Suprapubic skin (tissue), 4 donors: ENCODE results near the gene HTD2. TPM values are rescaled to one million over a fixed set of nuclear protein-coding genes. Genes with fewer than 3 reads are reported as not detected.

Source experiments
- DNase-seq, 2 donors: peaks; one replicate each; pipeline ENCODE4 v3.0.0-alpha.2; 2019; ENCODE audit warnings: low spot score in 2 of 2
- H3K27ac ChIP-seq: fragments of 200-600 bp; sonication (generic); one replicate; pipeline ENCODE4 v1.5.1; 2019
- H3K27me3 ChIP-seq: fragments of 200-600 bp; sonication (generic); one replicate; pipeline ENCODE4 v1.5.1; 2019
- H3K36me3 ChIP-seq: fragments of 200-600 bp; sonication (generic); one replicate; pipeline ENCODE4 v1.5.1; 2019
- H3K4me1 ChIP-seq: fragments of 200-600 bp; sonication (generic); one replicate; pipeline ENCODE4 v1.5.1; 2019
- H3K4me3 ChIP-seq: fragments of 200-600 bp; sonication (generic); one replicate; pipeline ENCODE4 v1.5.1; 2019; ENCODE audit warnings: mild to moderate bottlenecking
- H3K9me3 ChIP-seq: fragments of 200-600 bp; sonication (generic); one replicate; pipeline ENCODE4 v1.5.1; 2019
- CTCF ChIP-seq, 2 donors: fragments of 200-600 bp in 1 of 2; fragments of 450-650 bp in 1 of 2; sonication (generic) in 1 of 2; IDR thresholded peaks; one replicate each; pipeline ENCODE4 v1.5.1; 2016 to 2019; ENCODE audit warnings: antibody characterized with exemption in 2 of 2, mild to moderate bottlenecking in 1 of 2, moderate library complexity in 1 of 2
- EP300 ChIP-seq: sonication (generic); formaldehyde crosslinking; IDR thresholded peaks from one replicate; pipeline ENCODE4 v1.6.1; 2017; ENCODE audit warnings: antibody characterized with exemption
- POLR2A ChIP-seq, 2 donors: fragments of 450-650 bp; IDR thresholded peaks; one replicate each; pipeline ENCODE4 v1.6.1; 2017; ENCODE audit warnings: antibody characterized with exemption in 2 of 2, mild to moderate bottlenecking in 2 of 2, moderate library complexity in 2 of 2
- POLR2AphosphoS5 ChIP-seq, 3 donors: sonication (generic); formaldehyde crosslinking; IDR thresholded peaks; one replicate each; pipeline ENCODE4 v1.6.1; 2017; ENCODE audit warnings: antibody characterized with exemption in 3 of 3
- WGBS: methylation state at CpG from one replicate; pipeline ENCODE4 v1.1.5; 2018; 5-methylcytosine and 5-hydroxymethylcytosine counted together
- total RNA-seq, 4 donors: library from RNA; depleted of rRNA; stranded (reverse); fragments of >200 nt; gene quantifications; one replicate each; pipeline ENCODE4 v1.1.0, GENCODE V29; 2016

The HTD2 gene
- total RNA-seq, 4 donors from 2014 or later: 10.9 to 14.4 (median 12.8) TPM

- H3K4me3 ChIP-seq: no peak overlapping the region
- no peaks in the 10 kb centered on the region for H3K36me3 ChIP-seq
- no peaks in the 10 kb centered on the region for H3K27me3 ChIP-seq
- peak overlapping the region; percentile 5 for H3K27ac ChIP-seq
- WGBS: 88% methylated on average over 2 of the region's 2 CpGs
- TF ChIP-seq EP300 (no peak), POLR2A (IDR thresholded peaks at IDR 0.05) (no peak), CTCF (IDR thresholded peaks at IDR 0.05) (no peak), POLR2AphosphoS5 (IDR thresholded peaks at IDR 0.05) (no peak)
- H3K4me1 ChIP-seq: peaks cover 33% of the 10 kb centered on the region
- H3K9me3 ChIP-seq: no peaks in the 10 kb centered on the region
- DNase-seq: no peak
Observed at GRCh38 chr3:58350627-58351013, 44.3 kb downstream of the HTD2 start.

DNA sequence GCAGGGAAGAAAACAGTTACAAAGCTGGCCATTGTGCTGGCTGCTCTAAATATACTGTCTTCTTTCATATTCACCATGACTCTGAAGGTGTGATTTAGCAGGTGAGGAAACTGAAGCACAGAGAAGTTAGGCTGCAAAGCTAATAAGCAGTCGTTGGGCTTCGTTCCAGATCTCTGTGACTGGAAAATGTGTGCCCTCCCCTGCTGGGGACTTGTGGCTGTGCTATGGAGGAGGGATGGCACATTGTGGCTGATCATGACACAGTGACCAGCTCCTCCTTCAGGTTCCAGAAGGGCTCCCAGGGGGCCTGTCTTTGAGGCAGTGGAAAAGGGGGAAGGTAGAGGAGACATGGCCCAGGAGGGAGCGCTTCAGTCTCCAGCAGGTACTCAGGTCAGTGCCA, 45.6 kb downstream of the HTD2 start:
- 89% methylated on average over 3 of the region's 3 CpGs for WGBS

DNA sequence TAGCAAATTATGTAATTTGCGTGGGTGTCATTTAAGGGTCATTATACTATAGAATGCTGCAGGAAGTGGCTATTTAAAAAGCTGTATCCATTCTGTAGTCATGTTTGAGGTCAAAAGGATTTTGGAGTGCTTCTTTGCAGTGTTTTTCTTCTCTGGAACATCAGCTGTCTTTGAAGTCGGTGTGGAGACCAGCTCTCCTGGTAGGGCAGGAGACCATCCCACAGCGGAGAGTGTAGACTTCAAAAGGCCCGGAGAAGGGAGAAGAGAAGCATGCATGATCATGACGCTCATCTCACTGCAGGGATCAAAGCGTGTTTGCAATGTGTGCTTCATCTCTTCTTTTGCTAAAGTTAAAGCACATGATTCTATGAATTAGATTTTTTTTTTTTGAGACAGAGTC, 46.3 kb downstream of the HTD2 start:
- TF ChIP-seq CTCF (IDR thresholded peaks at IDR 0.05): no peak
- TF ChIP-seq POLR2A (IDR thresholded peaks at IDR 0.05): no peak
- TF ChIP-seq EP300: no peak
- TF ChIP-seq POLR2AphosphoS5 (IDR thresholded peaks at IDR 0.05): no peak
- DNase-seq: no peak
- H3K27me3 ChIP-seq: no peaks in the 10 kb centered on the region
- H3K9me3 ChIP-seq: no peaks in the 10 kb centered on the region
- 76% methylated on average over 6 of the region's 6 CpGs for WGBS
- H3K4me1 ChIP-seq: peaks cover 33% of the 10 kb centered on the region
- H3K27ac ChIP-seq: no peak overlapping the region
- H3K4me3 ChIP-seq: no peak overlapping the region
- H3K36me3 ChIP-seq: no peaks in the 10 kb centered on the region

More for the DNA sequence above, 45.6 kb downstream of the HTD2 start:
- Histone ChIP-seq H3K36me3 (no peaks in the 10 kb centered on the region), H3K27me3 (no peaks in the 10 kb centered on the region), H3K4me3 (no peak overlapping the region), H3K27ac (no peak overlapping the region), H3K4me1 (peaks cover 33% of the 10 kb centered on the region), H3K9me3 (no peaks in the 10 kb centered on the region)
- TF ChIP-seq POLR2A (IDR thresholded peaks at IDR 0.05): no peak
- TF ChIP-seq POLR2AphosphoS5 (IDR thresholded peaks at IDR 0.05): no peak
- no peak for TF ChIP-seq EP300
- no peak for TF ChIP-seq CTCF (IDR thresholded peaks at IDR 0.05)
- DNase-seq: no peak

DNA sequence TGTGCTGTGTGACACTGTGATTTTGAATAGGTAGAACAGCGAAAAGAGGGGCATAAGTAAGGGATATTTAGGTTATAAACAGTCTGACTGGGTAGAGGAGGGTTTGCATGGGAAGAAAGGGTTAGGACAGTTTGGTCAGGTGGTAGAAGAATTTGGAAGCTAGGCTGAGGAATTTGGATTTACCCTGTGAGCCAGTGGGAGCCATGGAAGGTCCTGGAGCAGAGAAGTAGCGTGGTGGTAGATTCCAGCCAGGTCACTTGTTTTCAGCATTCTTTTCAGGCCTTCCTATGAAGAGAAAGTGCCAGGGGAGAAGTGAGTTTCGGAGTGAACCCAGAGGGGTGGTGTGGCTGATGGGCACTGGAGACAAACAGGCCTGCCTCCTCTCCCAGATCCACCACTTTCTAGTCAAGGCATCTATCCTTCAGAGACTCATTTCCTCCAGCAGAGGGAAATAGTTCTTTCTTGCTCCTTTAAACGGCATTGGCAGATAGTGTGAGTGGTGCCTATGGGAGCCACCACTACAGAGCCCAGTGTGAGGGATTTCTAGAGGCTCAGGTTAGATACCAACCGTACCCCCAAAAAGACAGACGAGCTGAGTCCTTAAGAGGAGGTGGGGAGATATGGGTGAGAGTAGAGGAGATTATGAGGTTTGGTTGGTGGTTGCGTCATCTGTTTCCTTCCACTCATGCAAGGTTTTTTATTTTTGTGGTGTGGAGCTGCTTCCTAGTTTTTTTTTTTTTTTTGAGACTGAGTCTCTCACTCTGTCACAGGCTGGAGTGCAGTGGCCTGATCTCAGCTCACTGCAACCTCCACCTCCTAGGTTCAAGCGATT, 47.6 kb downstream of the HTD2 start:
- Histone ChIP-seq H3K4me3 (no peak overlapping the region), H3K27me3 (no peaks in the 10 kb centered on the region), H3K4me1 (peaks cover 30% of the 10 kb centered on the region), H3K27ac (no peak overlapping the region), H3K36me3 (no peaks in the 10 kb centered on the region), H3K9me3 (no peaks in the 10 kb centered on the region)
- DNase-seq: no peak
- WGBS: 85% methylated on average over 8 of the region's 8 CpGs
- TF ChIP-seq POLR2A (IDR thresholded peaks at IDR 0.05): no peak
- TF ChIP-seq POLR2AphosphoS5 (IDR thresholded peaks at IDR 0.05): no peak
- TF ChIP-seq EP300: no peak
- no peak for TF ChIP-seq CTCF (IDR thresholded peaks at IDR 0.05)

GRCh38 chr3:58355179-58355578, 48.9 kb downstream of the HTD2 start:
- DNase-seq: no peak

More at GRCh38 chr3:58355179-58355578, 48.9 kb downstream of the HTD2 start:
- no peaks in the 10 kb centered on the region for H3K36me3 ChIP-seq
- H3K4me1 ChIP-seq: peaks cover 23% of the 10 kb centered on the region
- no peak overlapping the region for H3K27ac ChIP-seq
- H3K9me3 ChIP-seq: no peaks in the 10 kb centered on the region
- no peak overlapping the region for H3K4me3 ChIP-seq
- 80% methylated on average over 8 of the region's 8 CpGs for WGBS
- no peaks in the 10 kb centered on the region for H3K27me3 ChIP-seq
- TF ChIP-seq POLR2AphosphoS5 (IDR thresholded peaks at IDR 0.05) (no peak), EP300 (no peak), CTCF (IDR thresholded peaks at IDR 0.05) (no peak), POLR2A (IDR thresholded peaks at IDR 0.05) (no peak)
